Lower leg skin (tissue), 4 donors: ENCODE measurements around the gene LNPEP. TPM values are rescaled to one million over a fixed set of nuclear protein-coding genes. Genes with fewer than 3 reads are reported as not detected.

Experiments used
- DNase-seq, 2 donors: peaks; one replicate each; pipeline ENCODE4 v3.0.0-alpha.2; 2019; ENCODE audit warnings: low spot score in 2 of 2
- H3K4me3 ChIP-seq: fragments of 200-600 bp; sonication (generic); 2 replicates; pipeline ENCODE4 v1.5.1; 2017; ENCODE audit warnings: mild to moderate bottlenecking, low read depth; ENCODE audit not compliant: poor library complexity, severe bottlenecking
- POLR2A ChIP-seq, 2 donors: fragments of 450-650 bp; IDR thresholded peaks; one replicate each; pipeline ENCODE4 v1.6.1; 2016 to 2017; ENCODE audit warnings: antibody characterized with exemption in 2 of 2, mild to moderate bottlenecking in 1 of 2, moderate library complexity in 1 of 2
- WGBS, 2 donors: methylation state at CpG; one replicate each; pipeline ENCODE4 v1.1.5; 2018; 5-methylcytosine and 5-hydroxymethylcytosine counted together
- intact Hi-C: fragments of 100-400 bp; cut with DNase I; formaldehyde crosslinking; loops from one replicate; pipeline ENCODE4 v1.15.0; 2023; ENCODE audit warnings: low total_unique reads
- total RNA-seq, 4 donors: library from RNA; depleted of rRNA; stranded (reverse); fragments of >200 nt; gene quantifications; one replicate each; pipeline ENCODE4 v1.1.0, GENCODE V29; 2016
- TF ChIP-seq, protein P1 (sequence below), 3 donors: fragments of 450-650 bp; IDR thresholded peaks; one replicate each; pipeline ENCODE4 v1.5.1; 2016; ENCODE audit warnings: antibody characterized with exemption in 3 of 3, mild to moderate bottlenecking in 3 of 3, moderate library complexity in 2 of 3

The LNPEP gene
- total RNA-seq, 4 donors from 2014 or later: 53.9 to 60.1 (median 56.9) TPM

DNA sequence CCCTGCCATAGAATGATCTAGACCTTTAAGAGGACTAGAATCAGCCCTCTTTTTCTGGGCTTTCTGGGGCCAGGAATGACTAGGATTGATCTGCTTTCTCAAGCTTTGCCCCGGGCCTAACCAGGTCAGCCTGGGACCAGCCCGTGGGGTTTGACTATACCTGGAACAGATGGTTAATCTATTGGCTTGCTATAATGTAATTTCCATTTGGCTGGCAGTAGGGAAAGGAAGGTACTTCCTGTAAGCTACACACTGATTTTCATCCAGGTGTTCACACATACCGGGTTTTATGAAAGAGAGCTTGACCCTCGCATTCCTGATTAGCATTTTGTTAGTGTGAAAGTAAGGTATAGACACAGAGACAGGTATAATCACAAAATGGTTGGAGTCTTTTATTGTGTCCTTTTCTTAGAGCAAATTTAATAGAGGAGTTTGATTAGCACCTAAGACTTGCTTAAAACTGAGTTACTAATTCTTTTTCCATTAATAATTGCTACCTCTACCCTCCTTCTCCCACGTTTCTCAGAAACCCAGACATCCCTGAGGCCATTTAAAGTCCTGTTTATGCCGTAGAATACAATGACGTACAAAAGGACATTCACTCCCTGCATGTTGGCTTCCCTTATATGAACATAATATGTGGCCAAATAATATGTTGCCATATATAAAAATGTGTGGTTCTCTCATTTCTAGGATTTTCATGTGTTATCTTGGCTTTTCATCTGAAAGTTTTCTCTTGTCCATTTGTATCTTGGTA is 17.3 kb downstream of the LNPEP start:
- DNase-seq: no peak
- intact Hi-C loops: no loop called here
- H3K4me3 ChIP-seq: no peak overlapping the region
- WGBS, 2 donors: 40 to 59% methylated on average over 7 of the region's 7 CpGs
- TF ChIP-seq POLR2A (IDR thresholded peaks at IDR 0.05): no peak
- TF ChIP-seq, protein P1, sequence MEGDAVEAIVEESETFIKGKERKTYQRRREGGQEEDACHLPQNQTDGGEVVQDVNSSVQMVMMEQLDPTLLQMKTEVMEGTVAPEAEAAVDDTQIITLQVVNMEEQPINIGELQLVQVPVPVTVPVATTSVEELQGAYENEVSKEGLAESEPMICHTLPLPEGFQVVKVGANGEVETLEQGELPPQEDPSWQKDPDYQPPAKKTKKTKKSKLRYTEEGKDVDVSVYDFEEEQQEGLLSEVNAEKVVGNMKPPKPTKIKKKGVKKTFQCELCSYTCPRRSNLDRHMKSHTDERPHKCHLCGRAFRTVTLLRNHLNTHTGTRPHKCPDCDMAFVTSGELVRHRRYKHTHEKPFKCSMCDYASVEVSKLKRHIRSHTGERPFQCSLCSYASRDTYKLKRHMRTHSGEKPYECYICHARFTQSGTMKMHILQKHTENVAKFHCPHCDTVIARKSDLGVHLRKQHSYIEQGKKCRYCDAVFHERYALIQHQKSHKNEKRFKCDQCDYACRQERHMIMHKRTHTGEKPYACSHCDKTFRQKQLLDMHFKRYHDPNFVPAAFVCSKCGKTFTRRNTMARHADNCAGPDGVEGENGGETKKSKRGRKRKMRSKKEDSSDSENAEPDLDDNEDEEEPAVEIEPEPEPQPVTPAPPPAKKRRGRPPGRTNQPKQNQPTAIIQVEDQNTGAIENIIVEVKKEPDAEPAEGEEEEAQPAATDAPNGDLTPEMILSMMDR (IDR thresholded peaks at IDR 0.05): no peak

DNA sequence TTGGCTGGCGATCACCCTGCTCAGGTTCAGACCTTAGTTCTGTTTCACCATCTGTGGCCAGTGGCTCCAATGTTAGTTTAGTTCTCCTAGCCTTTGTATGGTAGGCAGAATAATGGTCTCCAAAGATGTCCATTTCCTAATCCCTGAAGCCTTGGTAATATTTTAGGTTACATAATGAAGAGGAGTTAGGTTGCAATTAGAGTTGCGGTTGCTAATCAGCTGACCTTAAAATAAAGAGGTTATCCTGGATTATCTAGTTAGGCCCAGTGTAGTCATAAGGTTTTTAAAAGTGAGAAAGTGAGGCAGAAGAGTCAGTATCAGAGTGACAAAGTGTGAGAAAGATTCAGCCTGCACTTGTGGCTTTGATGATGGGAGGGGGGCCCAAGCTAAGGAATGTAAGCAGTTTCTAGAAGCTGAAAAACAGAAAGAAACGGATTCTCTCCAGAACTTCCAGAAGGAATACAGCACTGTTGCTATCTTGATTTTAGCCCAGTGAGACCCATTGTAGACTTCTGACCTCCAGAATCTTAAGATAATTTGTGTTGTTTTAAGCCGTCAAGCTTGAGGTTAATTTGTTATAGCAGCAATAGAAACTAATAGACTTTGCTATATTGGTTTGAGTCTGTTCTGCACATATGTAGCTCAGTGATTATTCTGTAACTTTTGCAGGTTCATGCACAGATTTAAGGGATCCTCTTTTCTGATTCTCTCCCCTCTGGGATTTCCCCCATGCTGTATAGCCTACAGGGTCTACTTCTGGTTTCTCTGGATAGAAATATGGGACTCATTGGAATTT is 21.6 kb downstream of the LNPEP start:
- intact Hi-C loops: no loop called here
- DNase-seq: no peak
- WGBS, 2 donors: 89 to 94% methylated on average over 4 of the region's 4 CpGs
- H3K4me3 ChIP-seq: no peak overlapping the region
- TF ChIP-seq, protein P1 (IDR thresholded peaks at IDR 0.05): no peak
- no peak for TF ChIP-seq POLR2A (IDR thresholded peaks at IDR 0.05)

DNA sequence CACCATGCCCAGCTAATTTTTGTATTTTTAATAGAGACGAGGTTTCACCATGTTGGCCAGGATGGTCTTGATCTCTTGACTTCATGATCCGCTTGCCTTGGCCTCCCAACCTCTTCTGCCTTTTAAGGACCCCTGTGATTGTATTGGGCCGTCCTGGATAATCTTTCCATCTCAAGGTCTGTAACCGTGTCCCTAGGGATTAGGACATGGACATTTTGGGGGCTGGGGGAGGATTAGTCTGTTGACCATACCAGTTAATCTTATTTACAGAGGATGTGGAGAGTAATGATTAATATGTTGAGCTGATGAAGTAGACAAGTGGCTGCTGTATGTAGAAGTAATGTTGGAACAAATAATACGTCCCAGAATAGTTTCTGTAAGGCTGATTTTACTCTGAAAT is 23.1 kb downstream of the LNPEP start:
- intact Hi-C loops: no loop called here
- DNase-seq: no peak
- WGBS, 2 donors: 95 to 96% methylated on average over 5 of the region's 5 CpGs
- TF ChIP-seq, protein P1 (IDR thresholded peaks at IDR 0.05): no peak
- no peak for TF ChIP-seq POLR2A (IDR thresholded peaks at IDR 0.05)
- H3K4me3 ChIP-seq: no peak overlapping the region

- TF ChIP-seq POLR2A (IDR thresholded peaks at IDR 0.05): no peak
- TF ChIP-seq, protein P1 (IDR thresholded peaks at IDR 0.05): no peak
- no peak overlapping the region for H3K4me3 ChIP-seq
- intact Hi-C loops: no loop called here
- 82 to 85% methylated on average over 1 of the region's 1 CpG for WGBS, 2 donors
- no peak for DNase-seq
Observed at GRCh38 chr5:96961053-96961452, 25.2 kb downstream of the LNPEP start.

GRCh38 chr5:96962540-96962991 is 26.7 kb downstream of the LNPEP start:
- TF ChIP-seq, protein P1 (IDR thresholded peaks at IDR 0.05): no peak
- no peak for TF ChIP-seq POLR2A (IDR thresholded peaks at IDR 0.05)
- H3K4me3 ChIP-seq: no peak overlapping the region
- intact Hi-C loops: no loop called here
- no peak for DNase-seq
- 47 to 50% methylated on average over 4 of the region's 4 CpGs for WGBS, 2 donors
